Ascending aorta (tissue), 2 donors: ENCODE results near the gene TDRD9. TPM values are rescaled to one million over a fixed set of nuclear protein-coding genes. Genes with fewer than 3 reads are reported as not detected.
"Not testable (repeated sequence)": the region's sequence is repeated elsewhere in the genome, so short reads cannot be mapped to it uniquely, and the experiment has no call there.

Experiments
- DNase-seq, 2 donors: peaks; one replicate each; pipeline ENCODE4 v3.0.0-alpha.2; 2019; ENCODE audit warnings: low spot score in 2 of 2
- H3K27ac ChIP-seq, 2 donors: fragments of 200-600 bp; sonication (generic); one replicate each; pipeline ENCODE4 v1.5.1; 2016 to 2017; ENCODE audit warnings: mild to moderate bottlenecking in 1 of 2
- H3K27me3 ChIP-seq: fragments of 200-600 bp; sonication (generic); one replicate; pipeline ENCODE4 v1.5.1; 2017
- H3K36me3 ChIP-seq, 2 donors: fragments of 200-600 bp; sonication (generic); one replicate each; pipeline ENCODE4 v1.5.1; 2016
- H3K4me1 ChIP-seq, 2 donors: fragments of 200-600 bp; sonication (generic); one replicate each; pipeline ENCODE4 v1.5.1; 2016 to 2017; ENCODE audit warnings: mild to moderate bottlenecking in 1 of 2
- H3K4me3 ChIP-seq, 2 donors: fragments of 200-600 bp; sonication (generic); one replicate each; pipeline ENCODE4 v1.5.1; 2016 to 2017; ENCODE audit warnings: mild to moderate bottlenecking in 1 of 2
- H3K9me3 ChIP-seq, 2 donors: fragments of 200-600 bp; sonication (generic); one replicate each; pipeline ENCODE4 v1.5.1; 2016
- intact Hi-C: fragments of 100-400 bp; cut with DNase I; formaldehyde crosslinking; loops from one replicate; pipeline ENCODE4 v1.15.1; 2023
- total RNA-seq: library from RNA; depleted of rRNA; stranded (reverse); fragments of >200 nt; gene quantifications from one replicate; pipeline ENCODE4 v1.1.0, GENCODE V29; 2016
- TF ChIP-seq, protein P1 (sequence below), 3 experiments: fragments of 200-600 bp in 2 of 3; fragments of 450-650 bp in 1 of 3; sonication (generic) in 2 of 3; IDR thresholded peaks; one replicate each; pipeline ENCODE4 v1.5.1; 2016 to 2019; ENCODE audit warnings: antibody characterized with exemption in 3 of 3, mild to moderate bottlenecking in 1 of 3, moderate library complexity in 1 of 3

TDRD9 gene
- total RNA-seq, 1 donor from 2014 or later = 1.4 TPM

DNA sequence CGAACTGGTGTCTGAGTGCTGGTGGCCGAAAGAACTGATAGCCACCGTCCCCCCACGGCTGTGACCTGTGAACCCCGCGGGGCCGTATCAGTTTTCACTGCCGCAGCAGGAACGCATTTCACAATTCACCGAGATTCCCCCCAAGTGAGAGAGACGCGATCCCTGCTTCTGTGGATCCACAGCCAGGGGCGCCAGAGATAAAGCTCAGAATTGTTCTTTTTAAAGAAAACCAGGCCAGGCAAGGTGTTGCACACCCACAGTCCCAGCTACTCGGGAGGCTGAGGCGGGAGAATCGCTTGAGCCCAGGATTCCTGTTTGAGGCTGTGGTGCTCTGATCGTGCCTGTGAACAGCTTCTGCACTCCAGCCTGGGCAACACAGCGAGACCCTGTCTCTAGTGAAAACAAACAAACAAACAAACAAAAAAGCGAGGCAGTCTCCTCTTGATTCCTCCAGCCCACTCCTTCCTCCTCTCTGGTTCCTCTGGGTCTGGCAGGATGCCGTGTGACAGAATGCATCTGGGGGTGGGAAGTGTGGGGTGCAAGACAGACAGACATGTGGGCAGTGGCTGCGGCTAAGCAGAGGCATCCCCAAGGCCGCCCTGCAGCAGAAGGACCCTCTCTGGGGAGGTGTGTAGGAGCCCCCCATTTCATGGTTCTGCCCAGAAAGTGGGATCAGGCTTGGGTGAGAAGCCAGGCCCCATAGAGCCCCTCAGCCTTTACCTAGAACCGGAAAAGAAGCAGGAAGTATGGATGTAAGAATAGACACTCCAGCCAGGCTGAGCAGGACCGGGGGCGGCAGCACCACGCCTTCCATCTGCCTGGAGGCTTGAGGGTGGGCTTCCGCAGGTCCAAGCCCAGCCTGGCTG is 41.7 kb upstream of the TDRD9 start:
- no peak overlapping the region for H3K27ac ChIP-seq
- H3K9me3 ChIP-seq = no peaks in the 10 kb centered on the region
- TF ChIP-seq, protein P1, sequence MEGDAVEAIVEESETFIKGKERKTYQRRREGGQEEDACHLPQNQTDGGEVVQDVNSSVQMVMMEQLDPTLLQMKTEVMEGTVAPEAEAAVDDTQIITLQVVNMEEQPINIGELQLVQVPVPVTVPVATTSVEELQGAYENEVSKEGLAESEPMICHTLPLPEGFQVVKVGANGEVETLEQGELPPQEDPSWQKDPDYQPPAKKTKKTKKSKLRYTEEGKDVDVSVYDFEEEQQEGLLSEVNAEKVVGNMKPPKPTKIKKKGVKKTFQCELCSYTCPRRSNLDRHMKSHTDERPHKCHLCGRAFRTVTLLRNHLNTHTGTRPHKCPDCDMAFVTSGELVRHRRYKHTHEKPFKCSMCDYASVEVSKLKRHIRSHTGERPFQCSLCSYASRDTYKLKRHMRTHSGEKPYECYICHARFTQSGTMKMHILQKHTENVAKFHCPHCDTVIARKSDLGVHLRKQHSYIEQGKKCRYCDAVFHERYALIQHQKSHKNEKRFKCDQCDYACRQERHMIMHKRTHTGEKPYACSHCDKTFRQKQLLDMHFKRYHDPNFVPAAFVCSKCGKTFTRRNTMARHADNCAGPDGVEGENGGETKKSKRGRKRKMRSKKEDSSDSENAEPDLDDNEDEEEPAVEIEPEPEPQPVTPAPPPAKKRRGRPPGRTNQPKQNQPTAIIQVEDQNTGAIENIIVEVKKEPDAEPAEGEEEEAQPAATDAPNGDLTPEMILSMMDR (IDR thresholded peaks at IDR 0.05) = no peak
- no peak for DNase-seq
- H3K4me3 ChIP-seq = no peak overlapping the region
- H3K4me1 ChIP-seq = no peaks in the 10 kb centered on the region
- no peaks in the 10 kb centered on the region for H3K36me3 ChIP-seq
- no peaks in the 10 kb centered on the region for H3K27me3 ChIP-seq
- intact Hi-C loops = loop anchor here (10.0 kb wide), 1 partner anchor 1278 kb away; the partner anchor contains the start of gene JAG2

DNA sequence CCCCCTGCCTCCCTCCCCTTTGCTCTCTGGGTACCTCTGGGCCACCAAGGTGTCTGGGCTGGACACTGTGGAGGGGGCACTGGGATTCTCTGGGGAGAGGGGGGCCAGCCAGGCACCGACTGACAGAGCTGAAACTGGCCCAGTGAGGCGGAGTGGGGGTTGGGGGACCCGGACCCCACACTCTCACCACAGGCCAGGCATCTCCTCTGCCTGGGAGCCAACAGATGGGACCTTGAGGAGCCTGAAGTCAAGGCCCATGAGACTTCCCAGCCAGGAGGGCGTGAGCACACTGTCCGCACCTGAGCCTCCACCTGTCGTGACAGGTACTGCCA is 41.1 kb upstream of the TDRD9 start:
- TF ChIP-seq, protein P1 (IDR thresholded peaks at IDR 0.05) = no peak
- Histone ChIP-seq H3K27ac (no peak overlapping the region), H3K9me3 (no peaks in the 10 kb centered on the region), H3K27me3 (no peaks in the 10 kb centered on the region), H3K4me1 (no peaks in the 10 kb centered on the region), H3K36me3 (no peaks in the 10 kb centered on the region), H3K4me3 (no peak overlapping the region)
- intact Hi-C loops = loop anchor here (10.0 kb wide), 1 partner anchor 1278 kb away; the partner anchor contains the start of gene JAG2
- no peak for DNase-seq

DNA sequence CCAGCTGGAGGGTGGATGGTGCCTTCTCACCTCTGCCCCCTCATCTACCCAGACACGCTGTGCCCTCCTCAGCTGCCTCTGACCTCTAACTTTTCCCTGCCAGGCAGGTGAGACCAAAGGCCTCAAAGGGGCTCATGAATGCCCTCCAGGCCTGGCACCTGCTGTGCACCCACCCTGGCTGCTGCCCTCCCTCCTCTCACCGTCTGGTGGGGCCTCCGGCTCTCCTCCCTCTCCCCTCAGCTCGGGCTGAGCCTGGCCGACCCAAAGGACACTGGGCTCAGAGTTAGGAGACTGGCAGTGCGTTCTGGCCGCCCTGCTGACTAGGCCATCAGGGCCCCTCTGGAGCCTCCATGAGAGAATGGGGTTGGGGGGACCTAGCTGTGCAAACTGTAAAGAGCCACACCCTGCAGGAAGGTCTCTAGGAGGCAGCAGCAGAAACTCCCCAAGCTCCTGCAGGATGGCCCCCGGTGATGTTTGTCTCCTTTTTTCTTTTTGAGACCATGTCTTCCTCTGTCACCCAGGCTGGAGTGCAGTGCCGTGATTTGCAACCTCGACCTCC is 40.6 kb upstream of the TDRD9 start:
- no peaks in the 10 kb centered on the region for H3K9me3 ChIP-seq
- TF ChIP-seq, protein P1 (IDR thresholded peaks at IDR 0.05) = no peak
- intact Hi-C loops = loop anchor here (10.0 kb wide), 1 partner anchor 1277 kb away; the partner anchor contains the start of gene JAG2
- H3K4me1 ChIP-seq = no peaks in the 10 kb centered on the region
- no peak overlapping the region for H3K27ac ChIP-seq
- no peaks in the 10 kb centered on the region for H3K36me3 ChIP-seq
- no peak for DNase-seq
- no peak overlapping the region for H3K4me3 ChIP-seq
- no peaks in the 10 kb centered on the region for H3K27me3 ChIP-seq

DNA sequence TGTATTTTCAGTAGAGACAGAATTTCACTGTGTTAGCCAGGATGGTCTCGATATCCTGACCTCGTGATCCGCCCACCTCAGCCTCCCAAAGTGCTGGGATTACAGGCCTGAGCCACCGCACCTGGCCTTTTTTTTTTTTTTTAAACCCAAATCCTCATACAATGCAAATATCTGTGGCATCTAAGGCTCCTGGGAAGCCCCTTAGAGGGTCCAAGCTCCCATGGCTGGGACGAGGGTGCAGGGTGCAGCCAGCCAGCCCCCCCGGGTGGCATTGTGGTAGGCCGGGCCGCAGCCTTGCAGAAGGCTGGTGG is 39.3 kb upstream of the TDRD9 start:
- DNase-seq, H3K27ac ChIP-seq, H3K4me3 ChIP-seq, H3K4me1 ChIP-seq, H3K9me3 ChIP-seq, H3K36me3 ChIP-seq, H3K27me3 ChIP-seq: not testable (repeated sequence)
- intact Hi-C loops = loop anchor here (10.0 kb wide), 1 partner anchor 1276 kb away; the partner anchor contains the start of gene JAG2

DNA sequence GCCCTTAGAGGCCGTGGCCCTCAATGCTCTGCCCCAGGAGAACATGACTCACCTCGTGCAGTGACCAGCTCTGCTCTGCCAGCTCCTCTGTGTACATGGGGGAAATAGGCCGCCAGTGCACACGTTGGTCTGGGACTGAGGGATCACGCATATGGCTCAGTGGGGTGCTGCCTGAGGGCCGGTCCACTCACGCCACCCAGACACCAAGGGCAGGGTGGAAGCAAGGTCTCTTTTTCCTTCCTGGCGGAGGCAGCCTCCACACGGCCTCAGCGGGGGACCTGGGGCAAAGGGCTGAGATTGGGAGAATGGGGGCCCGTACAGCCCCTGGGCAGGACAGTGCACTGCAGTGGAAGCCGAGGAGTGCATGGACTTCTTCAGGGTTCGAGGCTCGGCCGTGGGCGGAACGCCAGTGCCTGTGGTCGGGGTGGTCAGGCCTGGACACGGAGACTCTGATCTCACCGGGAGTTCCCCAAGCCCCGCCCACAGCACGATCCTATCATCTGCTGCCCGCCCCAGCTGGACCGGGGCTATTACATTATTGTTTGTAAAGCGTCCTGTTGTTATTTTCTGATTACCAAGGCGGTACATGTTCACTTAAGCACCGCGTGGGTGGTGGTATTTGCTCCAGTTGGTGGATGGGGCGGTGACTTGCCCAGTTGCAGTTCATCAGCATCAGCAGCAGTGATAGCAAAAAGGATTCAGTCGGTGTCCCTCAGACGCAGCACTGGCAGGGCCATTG is 38.8 kb upstream of the TDRD9 start:
- no peaks in the 10 kb centered on the region for H3K36me3 ChIP-seq
- no peak overlapping the region for H3K27ac ChIP-seq
- H3K4me1 ChIP-seq = no peaks in the 10 kb centered on the region
- TF ChIP-seq, protein P1 (IDR thresholded peaks at IDR 0.05) = no peak
- DNase-seq = no peak
- no peak overlapping the region for H3K4me3 ChIP-seq
- intact Hi-C loops = loop anchor here (10.0 kb wide), 1 partner anchor 1275 kb away; the partner anchor contains the start of gene JAG2
- H3K27me3 ChIP-seq = no peaks in the 10 kb centered on the region
- H3K9me3 ChIP-seq = no peaks in the 10 kb centered on the region

DNA sequence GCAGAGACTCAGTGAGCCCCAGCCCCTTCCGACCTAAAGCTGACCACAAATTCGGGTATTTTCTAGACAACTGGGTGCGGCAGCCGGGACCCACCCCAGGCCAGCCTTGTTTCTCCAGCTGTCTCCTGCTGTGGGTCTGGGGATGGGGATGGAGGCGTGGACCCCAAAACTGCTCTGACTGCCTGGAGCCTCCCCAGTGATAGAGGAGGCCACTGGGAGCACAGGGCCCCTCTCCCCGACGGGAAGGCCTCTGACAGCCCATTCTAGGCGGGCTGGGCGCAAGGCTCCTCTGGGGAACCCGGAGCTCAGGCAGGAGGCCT is 38.2 kb upstream of the TDRD9 start:
- intact Hi-C loops = no loop called here

More for the DNA sequence above, 38.2 kb upstream of the TDRD9 start:
- Histone ChIP-seq H3K4me1 (no peaks in the 10 kb centered on the region), H3K27ac (no peak overlapping the region), H3K4me3 (no peak overlapping the region), H3K27me3 (no peaks in the 10 kb centered on the region), H3K9me3 (no peaks in the 10 kb centered on the region), H3K36me3 (no peaks in the 10 kb centered on the region)
- TF ChIP-seq, protein P1 (IDR thresholded peaks at IDR 0.05) = no peak
- DNase-seq = no peak
